ENCODE data around the gene LRR1. TPM values are rescaled to one million over a fixed set of nuclear protein-coding genes. Genes with fewer than 3 reads are reported as not detected.

The LRR1 gene
- polyA plus RNA-seq, 1 experiment: 8.6 TPM

DNA sequence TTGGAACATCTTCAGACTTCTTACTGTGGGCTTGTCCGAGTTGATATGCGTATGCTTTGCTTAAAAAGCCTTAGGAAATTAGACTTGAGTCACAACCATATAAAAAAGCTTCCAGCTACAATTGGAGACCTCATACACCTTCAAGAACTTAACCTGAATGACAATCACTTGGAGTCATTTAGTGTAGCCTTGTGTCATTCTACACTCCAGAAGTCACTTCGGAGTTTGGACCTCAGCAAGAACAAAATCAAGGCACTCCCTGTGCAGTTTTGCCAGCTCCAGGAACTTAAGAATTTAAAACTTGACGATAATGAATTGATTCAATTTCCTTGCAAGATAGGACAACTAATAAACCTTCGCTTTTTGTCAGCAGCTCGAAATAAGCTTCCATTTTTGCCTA lies 8.8 kb downstream of the LRR1 start:
- TF ChIP-seq CTCF (IDR thresholded peaks at IDR 0.05; ENCODE audit: insufficient read depth, low read depth, low read length): no peak
- POLR2A ChIA-PET: no interaction called here
- Histone ChIP-seq H3K36me3 (ENCODE audit: control insufficient read depth, insufficient read depth, low read length) (no peaks in the 10 kb centered on the region), H3K27me3 (ENCODE audit: control insufficient read depth, insufficient read depth, low read length) (no peaks in the 10 kb centered on the region), H3K4me3 (ENCODE audit: low read depth, low read length) (no peak overlapping the region)
- no peak for DNase-seq (ENCODE audit: low read depth)
- CTCF ChIA-PET: interaction anchor here (0.9 kb wide), 1 partner anchor 21 kb away, joined by 4 read pairs; no protein-coding TSS in a partner anchor

- ChIA-PET CTCF (interaction anchor here (1.2 to 1.5 kb wide), 2 partner anchors 9 to 22 kb away, joined by 3 to 4 read pairs; partner anchors contain the start of genes MGAT2 and RPL36AL), POLR2A (no interaction called here)
- Histone ChIP-seq H3K4me3 (ENCODE audit: low read depth, low read length) (no peak overlapping the region), H3K27me3 (ENCODE audit: control insufficient read depth, insufficient read depth, low read length) (no peaks in the 10 kb centered on the region), H3K36me3 (ENCODE audit: control insufficient read depth, insufficient read depth, low read length) (no peaks in the 10 kb centered on the region; the same call in 1 of the 2 replicates)
- TF ChIP-seq CTCF (IDR thresholded peaks at IDR 0.05; ENCODE audit: insufficient read depth, low read depth, low read length): no peak
- DNase-seq (ENCODE audit: low read depth): no peak
Measured at GRCh38 chr14:49612251-49612650, 13.5 kb downstream of the LRR1 start.

DNA sequence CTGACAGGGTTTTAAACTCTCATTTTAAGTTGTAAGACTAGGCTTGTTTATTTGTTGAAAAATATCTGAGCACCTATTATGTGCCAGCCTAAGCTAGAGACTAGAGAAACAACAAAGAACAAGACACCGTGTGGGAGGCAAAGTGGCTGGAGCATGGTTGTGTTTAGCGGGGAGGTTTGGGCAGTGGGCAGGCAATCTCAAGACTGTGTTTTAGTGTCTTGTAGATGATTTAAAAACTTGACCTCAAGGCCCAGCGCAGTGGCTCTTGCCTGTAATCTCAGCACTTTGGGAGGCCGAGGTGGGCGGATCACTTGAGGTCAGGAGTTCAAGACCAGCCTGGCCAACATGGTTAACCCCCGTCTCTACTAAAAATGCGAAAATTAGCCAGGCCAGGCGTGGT lies 13.9 kb downstream of the LRR1 start:
- no peaks in the 10 kb centered on the region; the same call in 1 of the 2 replicates for H3K36me3 ChIP-seq (ENCODE audit: control insufficient read depth, insufficient read depth, low read length)
- no peak for TF ChIP-seq CTCF (IDR thresholded peaks at IDR 0.05; ENCODE audit: insufficient read depth, low read depth, low read length)
- DNase-seq (ENCODE audit: low read depth): no peak
- ChIA-PET CTCF (interaction anchor here (1.2 to 1.5 kb wide), 2 partner anchors 8 to 21 kb away, joined by 3 to 4 read pairs; partner anchors contain the start of genes MGAT2 and RPL36AL), POLR2A (no interaction called here)
- no peaks in the 10 kb centered on the region for H3K27me3 ChIP-seq (ENCODE audit: control insufficient read depth, insufficient read depth, low read length)
- no peak overlapping the region for H3K4me3 ChIP-seq (ENCODE audit: low read depth, low read length)

DNA sequence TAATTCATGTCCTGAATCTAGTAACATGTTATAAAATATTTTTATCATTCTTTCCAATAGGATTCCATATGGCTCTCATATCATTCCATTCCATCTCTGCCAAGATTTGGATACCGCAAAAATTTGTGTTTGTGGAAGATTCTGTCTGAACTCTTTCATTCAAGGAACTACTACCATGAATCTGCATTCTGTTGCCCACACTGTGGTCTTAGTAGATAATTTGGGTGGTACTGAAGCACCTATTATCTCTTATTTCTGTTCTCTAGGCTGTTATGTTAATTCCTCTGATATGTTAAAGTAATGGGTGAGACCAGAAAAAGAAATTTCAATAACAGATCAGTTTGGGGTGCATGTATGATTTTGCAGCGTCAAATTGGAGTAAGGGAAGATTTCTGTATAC lies 15.5 kb downstream of the LRR1 start:
- DNase-seq (ENCODE audit: low read depth): no peak
- Histone ChIP-seq H3K36me3 (ENCODE audit: control insufficient read depth, insufficient read depth, low read length) (no peaks in the 10 kb centered on the region; the same call in 1 of the 2 replicates), H3K27me3 (ENCODE audit: control insufficient read depth, insufficient read depth, low read length) (no peaks in the 10 kb centered on the region), H3K4me3 (ENCODE audit: low read depth, low read length) (no peak overlapping the region)
- POLR2A ChIA-PET: no interaction called here
- TF ChIP-seq CTCF (IDR thresholded peaks at IDR 0.05; ENCODE audit: insufficient read depth, low read depth, low read length): no peak
- CTCF ChIA-PET: no interaction called here

- no peak for TF ChIP-seq CTCF (IDR thresholded peaks at IDR 0.05; ENCODE audit: insufficient read depth, low read depth, low read length)
- POLR2A ChIA-PET: interaction anchor here (0.6 kb wide), 1 partner anchor 10 kb away, joined by 16 read pairs; no protein-coding TSS in a partner anchor
- Histone ChIP-seq H3K4me3 (ENCODE audit: low read depth, low read length) (no peak overlapping the region), H3K27me3 (ENCODE audit: control insufficient read depth, insufficient read depth, low read length) (no peaks in the 10 kb centered on the region), H3K36me3 (ENCODE audit: control insufficient read depth, insufficient read depth, low read length) (no peaks in the 10 kb centered on the region; the same call in 1 of the 2 replicates)
- no peak for DNase-seq (ENCODE audit: low read depth)
- CTCF ChIA-PET: no interaction called here
Measured at GRCh38 chr14:49615776-49616175, 17.0 kb downstream of the LRR1 start.

All from BJ (cell line).